Loucy (cell line): ENCODE measurements around the gene FAM117B.

Experiments used
- H2AFZ ChIP-seq: fragments of 200-600 bp; sonication (generic); 2 replicates; pipeline ENCODE4 v1.6.0; 2016; ENCODE audit warnings: antibody characterized with exemption, mild to moderate bottlenecking, low read length, moderate library complexity
- H3F3A ChIP-seq: fragments of 200-600 bp; 2 replicates; pipeline ENCODE4 v1.6.0; 2016; ENCODE audit warnings: antibody characterized with exemption, low read depth, mild to moderate bottlenecking
- H3K27me3 ChIP-seq: fragments of 200-600 bp; sonication (generic); 2 replicates; pipeline ENCODE4 v1.6.1; 2014; ENCODE audit warnings: low read length, mild to moderate bottlenecking; ENCODE audit not compliant: insufficient read depth, poor library complexity, severe bottlenecking
- H3K36me3 ChIP-seq: fragments of 200-600 bp; sonication (generic); 2 replicates; pipeline ENCODE4 v1.6.1; 2016; ENCODE audit warnings: low read length; ENCODE audit not compliant: insufficient read depth
- H3K4me1 ChIP-seq: fragments of 200-600 bp; sonication (generic); 2 replicates; pipeline ENCODE4 v1.5.1; 2014; ENCODE audit warnings: low read length, mild to moderate bottlenecking; ENCODE audit not compliant: insufficient read depth, poor library complexity, severe bottlenecking
- H3K4me2 ChIP-seq: fragments of 200-600 bp; sonication (generic); 2 replicates; pipeline ENCODE4 v1.6.0; 2014; ENCODE audit warnings: antibody characterized with exemption, low read length, low read depth, mild to moderate bottlenecking; ENCODE audit not compliant: poor library complexity, severe bottlenecking
- H3K4me3 ChIP-seq: fragments of 200-600 bp; sonication (generic); 2 replicates; pipeline ENCODE4 v1.5.1; 2014; ENCODE audit warnings: low read length, mild to moderate bottlenecking, mixed read lengths; ENCODE audit not compliant: poor library complexity, severe bottlenecking
- H3K79me2 ChIP-seq: fragments of 200-600 bp; sonication (generic); 2 replicates; pipeline ENCODE4 v1.6.1; 2014; ENCODE audit warnings: low read length; ENCODE audit not compliant: insufficient read depth
- H3K9ac ChIP-seq: fragments of 200-600 bp; sonication (generic); 2 replicates; pipeline ENCODE4 v1.6.0; 2014; ENCODE audit warnings: mild to moderate bottlenecking, low read depth, low read length, moderate library complexity; ENCODE audit not compliant: poor library complexity, severe bottlenecking
- H3K9me2 ChIP-seq: fragments of 200-600 bp; sonication (generic); replicated peaks from 2 replicates; pipeline ENCODE4 v1.6.1; 2016; ENCODE audit warnings: low read depth, low read length, mixed read lengths
- H3K9me3 ChIP-seq: fragments of 200-600 bp; sonication (generic); 2 replicates; pipeline ENCODE4 v1.6.1; 2014; ENCODE audit warnings: mild to moderate bottlenecking, antibody characterized with exemption, low read length, low read depth; ENCODE audit not compliant: insufficient read depth
- H4K20me1 ChIP-seq: fragments of 200-600 bp; sonication (generic); 2 replicates; pipeline ENCODE4 v1.6.0; 2014; ENCODE audit warnings: antibody characterized with exemption, low read length, mild to moderate bottlenecking; ENCODE audit not compliant: insufficient read depth, poor library complexity, severe bottlenecking
- CTCF ChIP-seq: fragments of 200-600 bp; sonication (generic); conservative IDR thresholded peaks from 2 replicates; pipeline ENCODE4 v1.5.1; 2014; ENCODE audit warnings: mild to moderate bottlenecking, antibody characterized with exemption, low read length
- EZH2phosphoT487 ChIP-seq: fragments of 200-600 bp; IDR thresholded peaks from 2 replicates; pipeline ENCODE4 v1.6.1; 2018; ENCODE audit warnings: antibody characterized with exemption, mild to moderate bottlenecking, moderate library complexity, borderline replicate concordance

FAM117B gene

GRCh38 chr2:202765436-202765835, 130.7 kb downstream of the FAM117B start:
- no peak overlapping the region for H3K9ac ChIP-seq
- peaks cover 3% of the 10 kb centered on the region; the same call in 1 of the 2 replicates for H3F3A ChIP-seq
- no peaks in the 10 kb centered on the region for H4K20me1 ChIP-seq
- H3K36me3 ChIP-seq, result peaks cover 44% of the 10 kb centered on the region; the same call in 1 of the 2 replicates
- no peak overlapping the region for H2AFZ ChIP-seq
- H3K4me1 ChIP-seq, result peaks cover 4% of the 10 kb centered on the region
- no peaks in the 10 kb centered on the region for H3K9me3 ChIP-seq
- no peak for TF ChIP-seq EZH2phosphoT487
- no peak for TF ChIP-seq CTCF
- H3K27me3 ChIP-seq, result no peaks in the 10 kb centered on the region
- H3K79me2 ChIP-seq, result no peaks in the 10 kb centered on the region
- H3K4me2 ChIP-seq, result no peak overlapping the region
- H3K4me3 ChIP-seq, result no peak overlapping the region
- no peaks in the 10 kb centered on the region for H3K9me2 ChIP-seq

DNA sequence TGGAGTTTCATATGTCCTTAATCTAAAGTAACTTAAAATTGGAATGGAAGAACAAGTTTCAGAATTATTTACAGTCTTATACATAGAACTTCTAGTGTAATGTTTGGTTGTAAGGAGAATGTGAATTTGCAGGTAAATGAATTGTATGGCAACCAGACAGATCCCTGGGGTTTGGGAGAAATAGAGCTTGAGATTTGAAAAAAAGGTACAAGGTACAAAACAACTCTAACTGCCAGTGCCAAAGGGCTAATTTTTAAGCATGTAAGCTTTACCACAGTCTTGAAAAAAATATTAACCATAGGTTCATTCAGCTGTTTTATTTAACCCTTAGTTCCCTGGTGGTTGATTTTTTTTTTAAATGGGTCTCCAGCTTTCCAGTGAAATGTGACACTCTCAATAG, 133.5 kb downstream of the FAM117B start:
- no peak overlapping the region for H3K4me3 ChIP-seq
- H3K9ac ChIP-seq, result no peak overlapping the region
- H3K9me2 ChIP-seq, result no peaks in the 10 kb centered on the region
- H3K79me2 ChIP-seq, result no peaks in the 10 kb centered on the region
- no peaks in the 10 kb centered on the region for H3K4me1 ChIP-seq
- peaks cover 47% of the 10 kb centered on the region; the same call in 1 of the 2 replicates for H3K36me3 ChIP-seq
- no peaks in the 10 kb centered on the region for H3K27me3 ChIP-seq
- H3K4me2 ChIP-seq, result no peak overlapping the region
- H3K9me3 ChIP-seq, result no peaks in the 10 kb centered on the region
- no peaks in the 10 kb centered on the region for H4K20me1 ChIP-seq
- no peaks in the 10 kb centered on the region for H3F3A ChIP-seq
- no peak overlapping the region for H2AFZ ChIP-seq
- TF ChIP-seq CTCF, result no peak
- no peak for TF ChIP-seq EZH2phosphoT487

GRCh38 chr2:202769201-202769600, 134.4 kb downstream of the FAM117B start:
- Histone ChIP-seq H2AFZ (no peak overlapping the region), H3K36me3 (peaks cover 38% of the 10 kb centered on the region; the same call in 1 of the 2 replicates), H4K20me1 (no peaks in the 10 kb centered on the region), H3F3A (no peaks in the 10 kb centered on the region), H3K9me2 (no peaks in the 10 kb centered on the region), H3K4me3 (no peak overlapping the region), H3K4me1 (no peaks in the 10 kb centered on the region), H3K79me2 (no peaks in the 10 kb centered on the region), H3K4me2 (no peak overlapping the region), H3K9ac (no peak overlapping the region), H3K27me3 (no peaks in the 10 kb centered on the region), H3K9me3 (no peaks in the 10 kb centered on the region)
- TF ChIP-seq EZH2phosphoT487 (no peak), CTCF (no peak)
